Lower lobe of right lung (tissue), 2 donors: ENCODE data around the gene DMD. TPM values are rescaled to one million over a fixed set of nuclear protein-coding genes. Genes with fewer than 3 reads are reported as not detected.

Source experiments
- ATAC-seq, 2 donors: fragments of 200-7000 bp; cut with Tn5 transposase; one replicate each; pipeline ENCODE4 v1.9.1; 2020 to 2022; ENCODE audit warnings: mild to moderate bottlenecking in 2 of 2, moderate library complexity in 2 of 2
- DNase-seq: peaks from one replicate; pipeline ENCODE4 v3.0.0-alpha.2; 2020
- H3K27ac ChIP-seq: fragments of 200-600 bp; one replicate; pipeline ENCODE4 v1.8.0; 2022
- H3K27me3 ChIP-seq: fragments of 200-600 bp; one replicate; pipeline ENCODE4 v1.8.0; 2022; ENCODE audit warnings: low read depth
- H3K36me3 ChIP-seq: fragments of 200-600 bp; one replicate; pipeline ENCODE4 v1.8.0; 2022; ENCODE audit warnings: mild to moderate bottlenecking
- H3K4me1 ChIP-seq: fragments of 200-600 bp; one replicate; pipeline ENCODE4 v1.8.0; 2022
- H3K4me3 ChIP-seq: fragments of 200-600 bp; one replicate; pipeline ENCODE4 v1.8.0; 2022; ENCODE audit warnings: mild to moderate bottlenecking
- H3K9me3 ChIP-seq: fragments of 200-600 bp; one replicate; pipeline ENCODE4 v1.8.0; 2022
- CTCF ChIP-seq: fragments of 200-600 bp; IDR thresholded peaks from one replicate; pipeline ENCODE4 v1.8.0; 2022; ENCODE audit warnings: antibody characterized with exemption, mild to moderate bottlenecking
- intact Hi-C: fragments of 100-400 bp; cut with DNase I; formaldehyde crosslinking; loops from one replicate; pipeline ENCODE4 v1.11.0; 2022
- total RNA-seq: library from RNA; stranded (reverse); fragmentation: NEBNext Ultra II Directional; extraction: Animal tissue kit (Norgen Biotek cat#: 25700); gene quantifications from one replicate; pipeline ENCODE4 v1.2.1, GENCODE V29; 2021
- donor health status: DM: no; HTN: yes; CAD: no; lungs with severe emphysema.

The DMD gene
- total RNA-seq, 1 donor from 2014 or later, result 29.4 TPM

- Histone ChIP-seq H3K4me3 (no peak overlapping the region), H3K36me3 (no peaks in the 10 kb centered on the region), H3K9me3 (no peaks in the 10 kb centered on the region), H3K27ac (no peak overlapping the region), H3K4me1 (no peaks in the 10 kb centered on the region), H3K27me3 (no peaks in the 10 kb centered on the region)
- ATAC-seq (no peak), DNase-seq (no peak)
- no peak for TF ChIP-seq CTCF
- intact Hi-C loops, result no loop called here
These were observed 762.4 kb downstream of the DMD start for GRCh38 chrX:32448945-32449344.

- Histone ChIP-seq H3K9me3 (no peaks in the 10 kb centered on the region), H3K4me3 (no peak overlapping the region), H3K4me1 (no peaks in the 10 kb centered on the region), H3K27me3 (no peaks in the 10 kb centered on the region), H3K27ac (no peak overlapping the region), H3K36me3 (no peaks in the 10 kb centered on the region)
- ATAC-seq (peak in 1 of 2 donors; percentile 71), DNase-seq (no peak)
- intact Hi-C loops, result no loop called here
- no peak for TF ChIP-seq CTCF
These were observed 763.0 kb downstream of the DMD start for GRCh38 chrX:32448320-32448719.

- H3K9me3 ChIP-seq, result no peaks in the 10 kb centered on the region
- H3K4me1 ChIP-seq, result no peaks in the 10 kb centered on the region
- ATAC-seq, result no peak
- no peak for DNase-seq
- H3K36me3 ChIP-seq, result no peaks in the 10 kb centered on the region
- no peak for TF ChIP-seq CTCF
- intact Hi-C loops, result no loop called here
- no peak overlapping the region for H3K27ac ChIP-seq
- H3K27me3 ChIP-seq, result no peaks in the 10 kb centered on the region
- no peak overlapping the region for H3K4me3 ChIP-seq
These were observed 763.7 kb downstream of the DMD start for GRCh38 chrX:32447640-32448039.

- no peak overlapping the region for H3K4me3 ChIP-seq
- intact Hi-C loops, result no loop called here
- no peak for TF ChIP-seq CTCF
- H3K36me3 ChIP-seq, result no peaks in the 10 kb centered on the region
- no peak for ATAC-seq
- no peak for DNase-seq
- H3K27me3 ChIP-seq, result no peaks in the 10 kb centered on the region
- no peaks in the 10 kb centered on the region for H3K9me3 ChIP-seq
- no peaks in the 10 kb centered on the region for H3K4me1 ChIP-seq
- H3K27ac ChIP-seq, result no peak overlapping the region
These were observed 767.5 kb downstream of the DMD start for GRCh38 chrX:32443841-32444240.

- Histone ChIP-seq H3K27ac (no peak overlapping the region), H3K27me3 (no peaks in the 10 kb centered on the region), H3K4me1 (no peaks in the 10 kb centered on the region), H3K9me3 (no peaks in the 10 kb centered on the region), H3K4me3 (no peak overlapping the region), H3K36me3 (no peaks in the 10 kb centered on the region)
- ATAC-seq, result no peak
- TF ChIP-seq CTCF, result no peak
- intact Hi-C loops, result no loop called here
- no peak for DNase-seq
These were observed 790.1 kb downstream of the DMD start for GRCh38 chrX:32421266-32421665.

- Histone ChIP-seq H3K27me3 (no peaks in the 10 kb centered on the region), H3K4me1 (no peaks in the 10 kb centered on the region), H3K27ac (no peak overlapping the region), H3K9me3 (no peaks in the 10 kb centered on the region), H3K36me3 (no peaks in the 10 kb centered on the region), H3K4me3 (no peak overlapping the region)
- DNase-seq, result no peak
- intact Hi-C loops, result no loop called here
- no peak for TF ChIP-seq CTCF
- ATAC-seq, result no peak
These were observed 803.0 kb downstream of the DMD start for GRCh38 chrX:32408389-32408788.
